Measurements from ENCODE around the gene ZNF699. TPM values are rescaled to one million over a fixed set of nuclear protein-coding genes. Genes with fewer than 3 reads are reported as not detected.
A peak's percentile ranks its signal among the peaks of the same experiment; 100 is the strongest.

The ZNF699 gene
- 17.5 and 23.7 TPM in 2 replicates for total RNA-seq

DNA sequence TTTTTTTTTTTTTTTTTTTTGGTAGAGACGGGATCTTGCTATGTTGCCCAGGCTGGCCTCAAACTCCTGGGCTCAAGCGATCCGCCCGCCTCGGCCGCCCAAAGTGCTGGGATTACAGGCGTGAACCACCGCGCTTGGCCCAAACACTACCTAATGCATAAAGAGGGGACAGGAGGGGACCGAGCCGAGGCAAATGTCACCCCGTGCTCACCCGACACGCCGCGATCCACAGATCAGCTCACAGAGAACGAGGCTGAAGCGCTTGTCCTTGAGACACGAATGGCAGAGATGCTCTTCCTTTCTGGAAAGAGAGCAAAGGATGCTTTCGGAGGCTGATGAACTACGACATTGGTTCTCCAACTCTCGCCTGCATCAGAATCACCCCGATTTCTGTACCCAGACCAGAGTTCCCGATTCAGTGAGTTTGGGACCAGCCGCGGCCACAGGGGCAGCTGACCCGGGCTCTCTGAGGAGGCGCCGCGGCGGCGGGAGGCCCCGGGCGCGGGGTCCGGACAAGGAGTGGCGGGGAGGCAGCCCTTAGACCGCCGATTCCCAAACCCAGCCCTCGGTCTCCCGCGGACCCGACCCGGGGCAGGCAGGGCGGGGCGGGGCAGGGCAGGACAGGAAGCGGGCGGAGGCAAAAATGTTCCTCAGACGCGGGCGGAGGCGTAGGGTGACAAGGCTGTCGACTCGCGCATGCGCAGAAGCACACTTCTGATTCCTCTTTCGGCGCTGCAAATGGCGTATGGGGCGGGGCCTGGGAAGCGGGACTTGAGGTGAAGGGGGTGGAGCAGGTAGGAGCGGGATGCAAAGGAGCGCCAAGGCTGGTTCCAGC is at the start of gene ZNF699:
Gene ZNF699, minus strand, starts transcription at position 700 of the 835 bp plus-strand sequence. CDS start 4,719 bp downstream, outside the sequence.
- peak within 1 kb of the TSS; percentile 77 for H3K4me3 ChIP-seq (ENCODE audit: low read depth, low read length)
- TF ChIP-seq, protein P1, sequence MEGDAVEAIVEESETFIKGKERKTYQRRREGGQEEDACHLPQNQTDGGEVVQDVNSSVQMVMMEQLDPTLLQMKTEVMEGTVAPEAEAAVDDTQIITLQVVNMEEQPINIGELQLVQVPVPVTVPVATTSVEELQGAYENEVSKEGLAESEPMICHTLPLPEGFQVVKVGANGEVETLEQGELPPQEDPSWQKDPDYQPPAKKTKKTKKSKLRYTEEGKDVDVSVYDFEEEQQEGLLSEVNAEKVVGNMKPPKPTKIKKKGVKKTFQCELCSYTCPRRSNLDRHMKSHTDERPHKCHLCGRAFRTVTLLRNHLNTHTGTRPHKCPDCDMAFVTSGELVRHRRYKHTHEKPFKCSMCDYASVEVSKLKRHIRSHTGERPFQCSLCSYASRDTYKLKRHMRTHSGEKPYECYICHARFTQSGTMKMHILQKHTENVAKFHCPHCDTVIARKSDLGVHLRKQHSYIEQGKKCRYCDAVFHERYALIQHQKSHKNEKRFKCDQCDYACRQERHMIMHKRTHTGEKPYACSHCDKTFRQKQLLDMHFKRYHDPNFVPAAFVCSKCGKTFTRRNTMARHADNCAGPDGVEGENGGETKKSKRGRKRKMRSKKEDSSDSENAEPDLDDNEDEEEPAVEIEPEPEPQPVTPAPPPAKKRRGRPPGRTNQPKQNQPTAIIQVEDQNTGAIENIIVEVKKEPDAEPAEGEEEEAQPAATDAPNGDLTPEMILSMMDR (IDR thresholded peaks at IDR 0.05; ENCODE audit: insufficient read depth, low read length, poor library complexity, severe bottlenecking), result no peak
- H3K36me3 ChIP-seq (ENCODE audit: control insufficient read depth, insufficient read depth, low read length), result no peaks in the 10 kb centered on the region
- no peaks in the 10 kb centered on the region for H3K27me3 ChIP-seq (ENCODE audit: control insufficient read depth, insufficient read depth, low read length)
- DNase-seq (ENCODE audit: low read depth), result peak; percentile 87

DNA sequence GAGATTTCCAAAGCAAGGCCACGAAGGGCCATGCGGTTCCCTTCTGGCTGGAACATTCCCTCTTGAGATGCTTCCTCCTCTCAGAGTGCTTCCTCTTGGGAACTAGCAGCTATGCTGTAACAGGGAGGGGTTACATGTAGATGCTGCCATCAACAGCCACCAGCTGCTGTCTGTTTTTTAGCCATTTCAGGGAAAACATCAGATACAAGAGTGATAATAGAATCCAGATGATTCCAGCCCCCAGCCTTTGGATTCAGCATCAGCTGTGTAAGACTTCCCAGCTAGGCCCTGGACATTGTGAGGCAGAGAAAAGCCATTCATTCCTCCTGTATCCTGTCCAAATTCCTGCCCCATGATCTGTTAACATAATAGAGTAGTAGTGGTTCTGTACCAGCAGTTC is 45.0 kb upstream of the ZNF699 start:
- no peak for DNase-seq (ENCODE audit: low read depth)
- Histone ChIP-seq H3K4me3 (ENCODE audit: low read depth, low read length) (no peak overlapping the region), H3K36me3 (ENCODE audit: control insufficient read depth, insufficient read depth, low read length) (no peaks in the 10 kb centered on the region), H3K27me3 (ENCODE audit: control insufficient read depth, insufficient read depth, low read length) (no peaks in the 10 kb centered on the region)
- TF ChIP-seq, protein P1 (IDR thresholded peaks at IDR 0.05; ENCODE audit: insufficient read depth, low read length, poor library complexity, severe bottlenecking), result no peak

DNA sequence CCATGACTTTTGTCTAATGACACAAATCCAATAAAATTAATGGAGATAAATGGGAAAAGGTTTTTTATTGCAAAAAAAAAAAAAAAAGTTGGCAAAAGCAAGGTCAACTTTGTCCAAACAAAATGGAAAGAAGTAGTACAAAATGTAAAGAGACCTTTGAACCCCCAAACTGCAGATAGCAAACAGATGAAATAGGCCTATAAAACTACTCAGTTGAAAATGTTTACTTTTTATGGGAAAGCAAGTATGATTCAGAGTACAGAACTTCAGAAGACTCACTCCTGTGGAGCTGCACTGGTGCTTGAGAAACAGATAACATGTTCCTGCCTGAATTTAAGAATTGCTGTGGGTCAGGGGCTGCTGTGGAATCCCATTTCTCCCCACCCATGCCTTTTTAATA is 43.4 kb upstream of the ZNF699 start:
- Histone ChIP-seq H3K4me3 (ENCODE audit: low read depth, low read length) (no peak overlapping the region), H3K36me3 (ENCODE audit: control insufficient read depth, insufficient read depth, low read length) (no peaks in the 10 kb centered on the region), H3K27me3 (ENCODE audit: control insufficient read depth, insufficient read depth, low read length) (no peaks in the 10 kb centered on the region)
- no peak for DNase-seq (ENCODE audit: low read depth)
- TF ChIP-seq, protein P1 (IDR thresholded peaks at IDR 0.05; ENCODE audit: insufficient read depth, low read length, poor library complexity, severe bottlenecking), result no peak

DNA sequence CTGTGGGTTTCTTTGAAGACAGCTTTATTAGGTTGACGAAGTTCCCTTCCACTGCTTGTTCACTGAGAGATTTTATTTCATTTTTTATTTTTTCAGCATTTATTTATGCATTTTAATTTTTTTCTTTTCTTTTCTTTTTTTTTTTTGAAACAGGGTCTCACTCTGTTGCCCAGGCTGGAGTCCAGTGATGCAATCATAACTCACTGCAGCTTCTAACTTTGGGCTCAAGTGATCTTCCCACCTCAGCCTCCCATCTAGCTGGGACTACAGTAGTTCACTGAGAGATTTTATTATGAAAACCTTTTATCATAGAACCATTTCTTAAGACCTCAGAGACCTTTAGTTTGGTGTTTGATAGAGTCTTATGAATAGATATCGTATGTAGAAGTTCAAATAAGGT is 42.9 kb upstream of the ZNF699 start:
- Histone ChIP-seq H3K4me3 (ENCODE audit: low read depth, low read length) (no peak overlapping the region), H3K27me3 (ENCODE audit: control insufficient read depth, insufficient read depth, low read length) (no peaks in the 10 kb centered on the region), H3K36me3 (ENCODE audit: control insufficient read depth, insufficient read depth, low read length) (no peaks in the 10 kb centered on the region)
- no peak for DNase-seq (ENCODE audit: low read depth)
- TF ChIP-seq, protein P1 (IDR thresholded peaks at IDR 0.05; ENCODE audit: insufficient read depth, low read length, poor library complexity, severe bottlenecking), result no peak

DNA sequence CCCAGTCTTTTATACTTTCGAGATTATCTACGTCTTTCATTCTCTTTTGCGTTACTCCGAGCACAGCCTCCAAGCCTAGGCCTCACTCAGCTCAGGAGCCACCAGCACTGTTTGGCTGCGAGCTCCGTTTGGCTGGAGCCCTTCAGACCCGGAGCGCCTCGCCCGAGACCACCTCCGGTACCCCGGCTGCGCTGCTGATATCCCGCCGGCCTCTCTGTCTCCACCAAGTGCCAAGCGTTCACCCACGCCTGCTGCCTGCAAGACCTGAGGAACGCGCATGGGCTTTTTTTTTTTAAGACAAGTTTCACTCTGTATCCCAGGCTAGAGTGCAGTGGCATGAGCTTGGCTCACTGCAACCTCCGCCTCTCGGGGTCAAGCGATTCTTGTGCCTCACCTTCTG is 39.0 kb upstream of the ZNF699 start:
- no peak for DNase-seq (ENCODE audit: low read depth)
- no peaks in the 10 kb centered on the region for H3K27me3 ChIP-seq (ENCODE audit: control insufficient read depth, insufficient read depth, low read length)
- H3K36me3 ChIP-seq (ENCODE audit: control insufficient read depth, insufficient read depth, low read length), result no peaks in the 10 kb centered on the region
- H3K4me3 ChIP-seq (ENCODE audit: low read depth, low read length), result no peak overlapping the region
- TF ChIP-seq, protein P1 (IDR thresholded peaks at IDR 0.05; ENCODE audit: insufficient read depth, low read length, poor library complexity, severe bottlenecking), result no peak

DNA sequence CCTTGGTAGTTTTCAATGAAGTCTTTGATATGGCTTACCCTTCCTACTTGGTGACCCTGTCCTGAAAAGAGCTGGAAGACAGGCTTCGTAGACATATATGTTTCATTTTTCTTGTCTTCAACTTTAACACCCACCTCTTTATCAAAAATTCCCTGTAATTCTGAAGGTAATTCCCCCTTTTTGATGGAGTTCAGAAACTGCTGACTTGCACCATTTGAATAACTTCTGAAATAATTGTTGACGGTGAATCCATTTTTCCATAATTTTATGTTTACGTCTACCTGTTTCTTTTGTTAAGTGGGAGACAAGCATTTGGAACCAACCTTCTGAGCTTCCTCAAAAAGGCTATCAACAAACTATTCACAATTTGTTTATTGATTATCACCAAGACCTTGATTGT is 38.6 kb upstream of the ZNF699 start:
- no peaks in the 10 kb centered on the region for H3K36me3 ChIP-seq (ENCODE audit: control insufficient read depth, insufficient read depth, low read length)
- TF ChIP-seq, protein P1 (IDR thresholded peaks at IDR 0.05; ENCODE audit: insufficient read depth, low read length, poor library complexity, severe bottlenecking), result no peak
- no peak for DNase-seq (ENCODE audit: low read depth)
- no peak overlapping the region for H3K4me3 ChIP-seq (ENCODE audit: low read depth, low read length)
- H3K27me3 ChIP-seq (ENCODE audit: control insufficient read depth, insufficient read depth, low read length), result no peaks in the 10 kb centered on the region

All from kidney epithelial cell (primary cell).